Keratinocyte (primary cell): ENCODE data around the gene STRN. TPM values are rescaled to one million over a fixed set of nuclear protein-coding genes. Genes with fewer than 3 reads are reported as not detected.
"Not testable (repeated sequence)": the region's sequence is repeated elsewhere in the genome, so short reads cannot be mapped to it uniquely, and the experiment has no call there.

Experiments
- DNase-seq: peaks from one replicate; pipeline ENCODE4 v3.0.0-alpha.2; 2011; ENCODE audit warnings: low read depth, missing footprints, low spot score
- FAIRE-seq: peaks from 2 replicates; lab custom pipeline; 2011; peaks lifted over from hg19 to GRCh38; lab: Jason Lieb, UNC
- H2AFZ ChIP-seq: 2 replicates; pipeline ENCODE4 v1.6.0; 2012; ENCODE audit warnings: low read length, control low read depth, inconsistent platforms; ENCODE audit not compliant: control insufficient read depth
- H3K27ac ChIP-seq: 2 replicates; pipeline ENCODE4 v1.5.1; 2011; ENCODE audit warnings: low read length; ENCODE audit not compliant: control insufficient read depth, insufficient read depth
- H3K27me3 ChIP-seq: 3 replicates; pipeline ENCODE4 v1.6.0; 2011; ENCODE audit warnings: low read length; ENCODE audit not compliant: control insufficient read depth, insufficient read depth; ENCODE audit errors: extremely low read depth
- H3K36me3 ChIP-seq, 2 experiments: 2 replicates in 1 of 2; 3 replicates in 1 of 2; pipeline ENCODE4 v1.5.1; 2011; ENCODE audit warnings: low read length in 2 of 2, mild to moderate bottlenecking in 1 of 2; ENCODE audit not compliant: control insufficient read depth in 2 of 2, insufficient read depth in 2 of 2; ENCODE audit errors: extremely low read depth in 1 of 2
- H3K4me1 ChIP-seq: 3 replicates; pipeline ENCODE4 v1.5.1; 2011; ENCODE audit warnings: low read length; ENCODE audit not compliant: control insufficient read depth, insufficient read depth; ENCODE audit errors: extremely low read depth
- H3K4me2 ChIP-seq: 3 replicates; pipeline ENCODE4 v1.6.0; 2011; ENCODE audit warnings: low read depth, low read length; ENCODE audit not compliant: control insufficient read depth, insufficient read depth; ENCODE audit errors: extremely low read depth
- H3K4me3 ChIP-seq, 3 experiments: fragments of 200-600 bp in 1 of 3; sonication (generic) in 1 of 3; 2 replicates in 2 of 3; 3 replicates in 1 of 3; pipeline ENCODE4 v1.5.1; 2011 to 2016; ENCODE audit warnings: low read length in 3 of 3, mild to moderate bottlenecking in 3 of 3, control low read depth in 2 of 3, inconsistent platforms in 1 of 3, low read depth in 1 of 3, mixed read lengths in 1 of 3, mixed run types in 1 of 3, moderate library complexity in 1 of 3; ENCODE audit not compliant: control insufficient read depth in 2 of 3, insufficient read depth in 2 of 3; ENCODE audit errors: extremely low read depth in 1 of 3
- H3K79me2 ChIP-seq: 2 replicates; pipeline ENCODE4 v1.6.0; 2012; ENCODE audit warnings: low read length; ENCODE audit not compliant: control insufficient read depth, insufficient read depth
- H3K9ac ChIP-seq: 3 replicates; pipeline ENCODE4 v1.6.0; 2011; ENCODE audit warnings: low read length; ENCODE audit not compliant: control insufficient read depth, insufficient read depth; ENCODE audit errors: extremely low read depth
- H3K9me1 ChIP-seq: 3 replicates; pipeline ENCODE4 v1.6.0; 2011; ENCODE audit warnings: low read length; ENCODE audit not compliant: control insufficient read depth, insufficient read depth; ENCODE audit errors: extremely low read depth
- H3K9me3 ChIP-seq: 2 replicates; pipeline ENCODE4 v1.5.1; 2012; ENCODE audit warnings: low read depth, low read length; ENCODE audit not compliant: control insufficient read depth
- H4K20me1 ChIP-seq: 3 replicates; pipeline ENCODE4 v1.6.0; 2011; ENCODE audit warnings: low read length; ENCODE audit not compliant: control insufficient read depth, insufficient read depth; ENCODE audit errors: extremely low read depth
- EZH2 ChIP-seq: IDR thresholded peaks from one replicate; pipeline ENCODE4 v1.6.1; 2012; ENCODE audit warnings: inconsistent platforms, mild to moderate bottlenecking, low read length, moderate library complexity
- dilution Hi-C: fragments of 300-500 bp; cut with MboI; formaldehyde crosslinking; loops from one replicate; pipeline ENCODE4 v1.7.0; 2020; ENCODE audit warnings: low sequenced_read_pairs; ENCODE audit not compliant: extremely low pct_ligation_motif_present
- polyA plus RNA-seq, 5 experiments: library from polyadenylated mRNA; depleted of rRNA in 3 of 5; stranded (reverse) in 3 of 5; stranded (forward) in 1 of 5; unstranded in 1 of 5; fragments of >200 nt; gene quantifications; 1 replicate in 1 of 5; 2 replicates in 3 of 5; 3 replicates in 1 of 5; pipeline versions ENCODE4 v1.2.1 to v1.2.3, GENCODE V29; 2011 to 2012; ENCODE audit warnings: missing spikeins in 2 of 5, low read depth in 1 of 5, low replicate concordance in 1 of 5
- TF ChIP-seq, protein P1 (sequence below), 3 experiments: IDR thresholded peaks in 1 of 3; conservative IDR thresholded peaks in 1 of 3; optimal IDR thresholded peaks in 1 of 3; 2 replicates in 2 of 3; 3 replicates in 1 of 3; pipeline versions ENCODE3 to v1.5.1; 2011; ENCODE audit warnings: low read length in 3 of 3, mild to moderate bottlenecking in 3 of 3, moderate library complexity in 2 of 3, control low read depth in 1 of 3, inconsistent platforms in 1 of 3; ENCODE audit not compliant: insufficient read depth in 2 of 3; ENCODE audit errors: extremely low read depth in 1 of 3

STRN gene
- polyA plus RNA-seq, 1 donor (not counting 4 experiments of a cell fraction or from before 2014, with no cell fraction given), result 29.3 TPM

DNA sequence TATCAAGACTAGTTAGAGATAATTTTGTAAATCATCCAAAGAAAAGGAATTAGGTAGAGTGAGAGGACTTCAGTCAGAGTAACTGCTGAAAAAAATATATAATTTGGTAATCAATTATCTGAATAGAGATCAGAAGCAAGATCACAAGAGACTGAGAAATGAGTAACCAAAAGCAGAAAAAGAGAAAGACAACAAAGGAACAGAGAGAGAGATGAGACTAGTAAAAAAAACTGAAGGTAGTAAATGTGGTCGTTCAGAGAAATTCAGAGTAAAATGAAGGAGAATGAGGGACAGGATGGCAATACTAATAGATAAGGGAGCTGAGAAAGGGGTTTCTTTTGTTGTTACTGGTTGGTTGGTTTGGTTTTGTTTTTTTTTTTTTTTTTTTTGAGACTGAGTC is 16.5 kb downstream of the STRN start:
- H3K27ac ChIP-seq, result no peak overlapping the region
- dilution Hi-C loops, result no loop called here
- no peak overlapping the region for H3K4me3 ChIP-seq
- no peak overlapping the region for H3K9ac ChIP-seq
- H3K4me1 ChIP-seq, result peaks cover 24% of the 10 kb centered on the region
- H3K4me2 ChIP-seq, result no peak overlapping the region
- H3K9me1 ChIP-seq, result no peaks in the 10 kb centered on the region
- H3K79me2 ChIP-seq, result peaks cover 53% of the 10 kb centered on the region
- no peaks in the 10 kb centered on the region for H3K27me3 ChIP-seq
- H3K36me3 ChIP-seq, result no peaks in the 10 kb centered on the region
- no peak for FAIRE-seq
- no peak for DNase-seq
- no peaks in the 10 kb centered on the region for H4K20me1 ChIP-seq
- H3K9me3 ChIP-seq, result no peaks in the 10 kb centered on the region
- no peak overlapping the region for H2AFZ ChIP-seq
- TF ChIP-seq, protein P1, sequence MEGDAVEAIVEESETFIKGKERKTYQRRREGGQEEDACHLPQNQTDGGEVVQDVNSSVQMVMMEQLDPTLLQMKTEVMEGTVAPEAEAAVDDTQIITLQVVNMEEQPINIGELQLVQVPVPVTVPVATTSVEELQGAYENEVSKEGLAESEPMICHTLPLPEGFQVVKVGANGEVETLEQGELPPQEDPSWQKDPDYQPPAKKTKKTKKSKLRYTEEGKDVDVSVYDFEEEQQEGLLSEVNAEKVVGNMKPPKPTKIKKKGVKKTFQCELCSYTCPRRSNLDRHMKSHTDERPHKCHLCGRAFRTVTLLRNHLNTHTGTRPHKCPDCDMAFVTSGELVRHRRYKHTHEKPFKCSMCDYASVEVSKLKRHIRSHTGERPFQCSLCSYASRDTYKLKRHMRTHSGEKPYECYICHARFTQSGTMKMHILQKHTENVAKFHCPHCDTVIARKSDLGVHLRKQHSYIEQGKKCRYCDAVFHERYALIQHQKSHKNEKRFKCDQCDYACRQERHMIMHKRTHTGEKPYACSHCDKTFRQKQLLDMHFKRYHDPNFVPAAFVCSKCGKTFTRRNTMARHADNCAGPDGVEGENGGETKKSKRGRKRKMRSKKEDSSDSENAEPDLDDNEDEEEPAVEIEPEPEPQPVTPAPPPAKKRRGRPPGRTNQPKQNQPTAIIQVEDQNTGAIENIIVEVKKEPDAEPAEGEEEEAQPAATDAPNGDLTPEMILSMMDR (optimal IDR thresholded peaks at IDR 0.05 in 1 of 3, IDR thresholded peaks at IDR 0.05 in 1 of 3, conservative IDR thresholded peaks at IDR 0.05 in 1 of 3; ENCODE audit: extremely low read depth in 1 of 3, insufficient read depth in 2 of 3, low read length in 3 of 3), result no peak
- no peak for TF ChIP-seq EZH2

DNA sequence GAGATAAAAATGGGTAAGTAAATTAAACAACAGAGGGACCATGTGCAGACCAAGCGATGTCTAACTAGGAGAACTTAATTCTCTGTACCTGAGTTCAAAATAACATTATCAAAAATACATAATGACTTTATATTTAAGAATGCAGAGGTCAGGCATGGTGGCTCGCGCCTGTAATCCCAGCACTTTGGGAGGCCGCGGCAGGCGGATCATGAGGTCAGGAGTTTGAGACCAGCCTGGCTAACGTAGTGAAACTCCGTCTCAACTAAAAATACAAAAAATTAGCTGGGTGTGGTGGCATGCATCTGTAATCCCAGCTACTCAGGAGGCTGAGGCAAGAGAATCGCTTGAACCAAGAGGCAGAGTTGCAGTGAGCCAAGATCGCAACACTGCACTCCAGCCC is 21.1 kb downstream of the STRN start:
- H3K9me3 ChIP-seq, FAIRE-seq, H3K4me1 ChIP-seq, H3K4me2 ChIP-seq, H3K9ac ChIP-seq, H2AFZ ChIP-seq, H3K36me3 ChIP-seq, dilution Hi-C loops, H3K27me3 ChIP-seq, DNase-seq, H3K27ac ChIP-seq, H3K9me1 ChIP-seq, H3K4me3 ChIP-seq, H4K20me1 ChIP-seq: not testable (repeated sequence)
- peaks cover 49% of the 10 kb centered on the region for H3K79me2 ChIP-seq

DNA sequence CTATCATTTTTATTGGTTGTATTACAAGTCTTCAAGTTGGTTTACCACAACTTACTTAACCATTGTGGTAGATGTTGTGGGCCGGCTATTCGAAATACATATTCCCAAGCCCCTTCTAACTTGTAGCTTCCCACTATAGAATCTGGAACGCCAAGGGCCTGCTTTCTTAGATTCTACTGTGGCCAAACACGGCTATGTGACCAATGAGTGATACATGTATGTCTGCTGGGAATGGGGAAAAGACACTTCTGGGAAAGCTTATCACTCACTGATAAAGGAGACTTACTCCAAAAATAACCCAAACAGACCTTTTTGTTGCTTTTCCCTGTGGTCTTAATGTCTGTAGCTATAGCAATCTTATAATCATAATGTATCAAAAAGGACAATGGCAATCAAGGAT is 24.5 kb downstream of the STRN start:
- no peak for FAIRE-seq
- no peak for DNase-seq
- Histone ChIP-seq H3K4me2 (no peak overlapping the region), H3K79me2 (peaks cover 29% of the 10 kb centered on the region), H2AFZ (no peak overlapping the region), H3K36me3 (no peaks in the 10 kb centered on the region), H3K9me1 (no peaks in the 10 kb centered on the region), H3K9me3 (no peaks in the 10 kb centered on the region), H3K27ac (no peak overlapping the region), H3K9ac (no peak overlapping the region), H3K27me3 (no peaks in the 10 kb centered on the region), H3K4me1 (no peaks in the 10 kb centered on the region), H4K20me1 (no peaks in the 10 kb centered on the region), H3K4me3 (no peak overlapping the region)
- TF ChIP-seq EZH2, result no peak
- TF ChIP-seq, protein P1 (optimal IDR thresholded peaks at IDR 0.05 in 1 of 3, IDR thresholded peaks at IDR 0.05 in 1 of 3, conservative IDR thresholded peaks at IDR 0.05 in 1 of 3; ENCODE audit: extremely low read depth in 1 of 3, insufficient read depth in 2 of 3, low read length in 3 of 3), result no peak
- dilution Hi-C loops, result no loop called here

DNA sequence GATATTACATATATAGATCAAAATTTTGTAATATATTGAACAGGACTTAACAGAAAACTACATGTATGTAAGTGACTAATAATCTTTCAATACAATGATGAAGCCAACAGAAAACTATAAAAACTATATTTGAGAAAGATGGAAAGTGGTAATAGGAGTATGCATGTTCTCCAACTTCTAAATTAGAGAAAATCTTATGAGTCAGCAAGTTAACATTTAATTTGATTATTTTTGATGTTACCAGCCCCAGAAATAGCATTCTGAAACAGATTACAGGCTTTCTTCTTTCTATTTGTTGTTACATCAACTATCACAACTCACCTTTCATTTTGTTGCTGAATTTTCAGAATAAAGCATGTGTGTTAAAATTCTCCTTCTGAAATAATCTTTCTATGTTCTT is 29.8 kb downstream of the STRN start:
- H3K4me1 ChIP-seq, H3K27me3 ChIP-seq, H3K27ac ChIP-seq, FAIRE-seq, H3K9ac ChIP-seq, H3K4me3 ChIP-seq, DNase-seq, H4K20me1 ChIP-seq, H2AFZ ChIP-seq, H3K4me2 ChIP-seq, H3K9me1 ChIP-seq, H3K9me3 ChIP-seq, H3K36me3 ChIP-seq, dilution Hi-C loops: not testable (repeated sequence)
- H3K79me2 ChIP-seq, result peaks cover 19% of the 10 kb centered on the region
